Activated CD4-positive, alpha-beta T cell treated with anti-CD3 and anti-CD28 coated beads for 4 hours (primary cell): ENCODE data around the gene ZNF689.
A peak's percentile ranks its signal among the peaks of the same experiment; 100 is the strongest.
"Not testable (repeated sequence)": the region's sequence is repeated elsewhere in the genome, so short reads cannot be mapped to it uniquely, and the experiment has no call there.

Source experiments
- DNase-seq, 2 donors: peaks; one replicate each; pipeline ENCODE4 v3.0.0-alpha.2; 2020

Gene ZNF689

GRCh38 chr16:30609926-30610839 lies at the start of gene ZNF689:
Gene ZNF689 (minus strand): TSS chr16:30610389. CDS start chr16:30610041, 348 bp downstream.
- DNase-seq, result peak; percentile 91 to 95

- DNase-seq, result peak in 1 of 2 donors; percentile 95
These were observed 48.7 kb upstream of the ZNF689 start for GRCh38 chr16:30658731-30659506.

GRCh38 chr16:30657866-30658730 lies 47.9 kb upstream of the ZNF689 start, which contains the start of gene FBRS:
Gene FBRS (plus strand): TSS chr16:30658431. CDS start chr16:30659519, 1,088 bp downstream.
- DNase-seq, result peak; percentile 100

- no peak for DNase-seq
These were observed 47.0 kb upstream of the ZNF689 start for GRCh38 chr16:30656974-30657865.

GRCh38 chr16:30656388-30656787 lies 46.2 kb upstream of the ZNF689 start:
- no peak for DNase-seq

GRCh38 chr16:30655815-30656347 lies 45.7 kb upstream of the ZNF689 start:
- DNase-seq, result no peak

- no peak for DNase-seq
These were observed 44.7 kb upstream of the ZNF689 start for GRCh38 chr16:30654856-30655255.

- DNase-seq, result no peak
These were observed 42.5 kb upstream of the ZNF689 start for GRCh38 chr16:30652718-30653117.

GRCh38 chr16:30652005-30652296 lies 41.8 kb upstream of the ZNF689 start:
- no peak for DNase-seq

GRCh38 chr16:30651124-30652004 lies 41.2 kb upstream of the ZNF689 start:
- peak; percentile 65 to 75 for DNase-seq

GRCh38 chr16:30650369-30651123 lies 40.4 kb upstream of the ZNF689 start, which contains the start of gene PRR14:
Gene PRR14 (plus strand): TSS chr16:30650960. CDS start chr16:30651646, 686 bp downstream.
- peak; percentile 97 to 99 for DNase-seq

GRCh38 chr16:30649725-30650368 lies 39.7 kb upstream of the ZNF689 start:
- no peak for DNase-seq

GRCh38 chr16:30647274-30647571 lies 37.0 kb upstream of the ZNF689 start:
- no peak for DNase-seq

GRCh38 chr16:30645727-30646126 lies 35.5 kb upstream of the ZNF689 start:
- DNase-seq, result no peak

GRCh38 chr16:30644334-30644830 lies 34.2 kb upstream of the ZNF689 start:
- DNase-seq, result no peak

GRCh38 chr16:30641378-30641982 lies 31.3 kb upstream of the ZNF689 start:
- DNase-seq, result no peak

- no peak for DNase-seq
These were observed 27.8 kb upstream of the ZNF689 start for GRCh38 chr16:30637944-30638343.

- DNase-seq, result not testable (repeated sequence)
These were observed 26.9 kb upstream of the ZNF689 start for GRCh38 chr16:30637139-30637538.

- DNase-seq, result no peak
These were observed 26.4 kb upstream of the ZNF689 start for GRCh38 chr16:30636599-30636998.
